HepG2 (cell line): ENCODE results near the gene RUSC1. TPM values are rescaled to one million over a fixed set of nuclear protein-coding genes. Genes with fewer than 3 reads are reported as not detected.

Experiments used
- ATAC-seq: fragments of 200-7000 bp; cut with Tn5 transposase; 3 replicates; pipeline ENCODE4 v1.9.1; 2020; ENCODE audit warnings: mild to moderate bottlenecking, moderate library complexity
- BruUV-seq: library from RNA; stranded (reverse); fragments of 400-500 nt; replicated peaks from 2 replicates; lab custom pipeline; 2021; lab: Mats Ljungman, UMichigan
- CTCF ChIA-PET: fragments of 300-600 bp; formaldehyde crosslinking; extraction: SDS; loops from one replicate; lab custom pipeline; 2021; ENCODE audit warnings: low total read pairs, inconsistent platforms, low intra/inter-chr PET ratio; lab: Yijun Ruan, JAX
- POLR2A ChIA-PET: fragments of 350-600 bp; sonication (Branson Sonifier 250); formaldehyde crosslinking; loops from one replicate; lab custom pipeline; 2020; ENCODE audit warnings: antibody characterized with exemption, inconsistent platforms; lab: Yijun Ruan, JAX
- DNase-seq: peaks from one replicate; pipeline ENCODE4 v3.0.0-alpha.2; 2015; ENCODE audit warnings: low spot score
- FAIRE-seq: peaks from 3 replicates; lab custom pipeline; 2011; peaks lifted over from hg19 to GRCh38; lab: Jason Lieb, UNC
- H2AFZ ChIP-seq: one replicate; pipeline ENCODE4 v1.6.1; 2011; ENCODE audit warnings: low read length, inconsistent platforms
- H3K27ac ChIP-seq: fragments of 300-600 bp; 3 replicates; pipeline ENCODE4 v1.8.0; 2011; ENCODE audit warnings: mixed run types, mild to moderate bottlenecking, mixed read lengths, low read length, inconsistent platforms; ENCODE audit not compliant: insufficient read depth; ENCODE audit errors: extremely low read length
- H3K27me3 ChIP-seq, 2 experiments: fragments of 200-600 bp in 1 of 2; 2 replicates in 1 of 2; 3 replicates in 1 of 2; pipeline versions ENCODE4 v1.6.0 to v1.8.0; 2011; ENCODE audit warnings: low read length in 2 of 2, mild to moderate bottlenecking in 2 of 2, moderate library complexity in 2 of 2, inconsistent platforms in 1 of 2; ENCODE audit not compliant: insufficient read depth in 2 of 2, control insufficient read depth in 1 of 2
- H3K36me3 ChIP-seq, 2 experiments: fragments of 200-600 bp in 1 of 2; replicated peaks in 1 of 2; 2 replicates in 1 of 2; 3 replicates in 1 of 2; pipeline versions ENCODE4 v1.5.1 to v1.8.0; 2011; ENCODE audit warnings: low read length in 2 of 2, inconsistent platforms in 1 of 2; ENCODE audit not compliant: insufficient read depth in 2 of 2, control insufficient read depth in 1 of 2
- H3K4me1 ChIP-seq: 2 replicates; pipeline ENCODE4 v1.5.1; 2012; ENCODE audit warnings: low read length, inconsistent platforms; ENCODE audit not compliant: insufficient read depth
- H3K4me2 ChIP-seq: 2 replicates; pipeline ENCODE4 v1.6.0; 2011; ENCODE audit warnings: low read depth, low read length, inconsistent platforms
- H3K4me3 ChIP-seq, 3 experiments: fragments of 200-600 bp in 1 of 3; sonication (generic), shearing (Covaris generic) in 1 of 3; replicated peaks in 1 of 3; 2 replicates each; pipeline ENCODE4 v1.5.1; 2011 to 2016; ENCODE audit warnings: low read length in 3 of 3, inconsistent platforms in 2 of 3, low read depth in 2 of 3, mild to moderate bottlenecking in 2 of 3, control low read depth in 1 of 3, mixed read lengths in 1 of 3; ENCODE audit not compliant: insufficient read depth in 1 of 3
- H3K79me2 ChIP-seq: one replicate; pipeline ENCODE4 v1.6.1; 2011; ENCODE audit warnings: low read length, inconsistent platforms; ENCODE audit not compliant: insufficient read depth
- H3K9ac ChIP-seq: 2 replicates; pipeline ENCODE4 v1.6.0; 2011; ENCODE audit warnings: mild to moderate bottlenecking, low read depth, low read length, inconsistent platforms; ENCODE audit not compliant: insufficient read depth
- H3K9me3 ChIP-seq: 2 replicates; pipeline ENCODE4 v1.5.1; 2012; ENCODE audit warnings: mild to moderate bottlenecking, low read length
- H4K20me1 ChIP-seq: 2 replicates; pipeline ENCODE4 v1.6.0; 2011; ENCODE audit warnings: inconsistent platforms, mild to moderate bottlenecking, low read length, moderate library complexity; ENCODE audit not compliant: insufficient read depth
- KMT2B ChIP-seq: IDR thresholded peaks from 2 replicates; pipeline ENCODE4 v1.6.1; 2016; ENCODE audit warnings: missing genetic modification reagents, missing compliant biosample characterization
- POGZ ChIP-seq: sonication (generic); formaldehyde crosslinking; IDR thresholded peaks from 2 replicates; pipeline ENCODE4 v1.4.0; 2020; ENCODE audit warnings: mild to moderate bottlenecking, missing genetic modification reagents
- WGBS: methylation state at CpG from one replicate; pipeline ENCODE4 v1.1.6; 2017; ENCODE audit warnings: low lambda C conversion rate; 5-methylcytosine and 5-hydroxymethylcytosine counted together
- in situ Hi-C: cut with HindIII; loops from 2 replicates; pipeline ENCODE4 v1.10.0; 2017; ENCODE audit warnings: low pct_unique_long_range_greater_than_20kb; ENCODE audit not compliant: extremely low pct_ligation_motif_present
- intact Hi-C: fragments of 100-400 bp; cut with micrococcal nuclease; formaldehyde crosslinking; loops from one replicate; pipeline ENCODE4 v1.10.0; 2022; ENCODE audit not compliant: unreplicated experiment
- polyA plus RNA-seq, 8 experiments: library from polyadenylated mRNA; depleted of rRNA in 3 of 8; stranded (reverse) in 7 of 8; unstranded in 1 of 8; fragments of >200 nt; fragmentation: Illumina TruSeq in 4 of 8; extraction: Trizol in 4 of 8; gene quantifications; 2 replicates each; pipeline versions ENCODE4 v1.2.1 to v1.2.3, GENCODE V29; 2011 to 2016; ENCODE audit warnings: low read depth in 4 of 8, missing spikeins in 1 of 8, mixed read lengths in 1 of 8; ENCODE audit not compliant: insufficient read depth in 1 of 8
- total RNA-seq, 5 experiments: library from RNA; depleted of rRNA; stranded (reverse); fragments of >200 nt; fragmentation: Illumina TruSeq; extraction: Trizol; gene quantifications; 2 replicates each; pipeline ENCODE4 v1.2.3, GENCODE V29; 2016; ENCODE audit warnings: low read depth in 1 of 5
- TF ChIP-seq, protein P1 (sequence below): IDR thresholded peaks from 2 replicates; pipeline ENCODE4 v1.6.1; 2016; ENCODE audit warnings: mild to moderate bottlenecking, missing biosample characterization, missing genetic modification reagents
- TF ChIP-seq, protein P2 (sequence below): sonication (generic); formaldehyde crosslinking; IDR thresholded peaks from 2 replicates; pipeline ENCODE4 v1.5.0; 2020; ENCODE audit warnings: missing genetic modification reagents, mild to moderate bottlenecking, borderline replicate concordance

Gene RUSC1
- total and polyA plus RNA-seq, 2 of the 13 experiments (the other 11 are each of a cell fraction or from before 2014, with no cell fraction given): 18.7 to 20.4 TPM

DNA sequence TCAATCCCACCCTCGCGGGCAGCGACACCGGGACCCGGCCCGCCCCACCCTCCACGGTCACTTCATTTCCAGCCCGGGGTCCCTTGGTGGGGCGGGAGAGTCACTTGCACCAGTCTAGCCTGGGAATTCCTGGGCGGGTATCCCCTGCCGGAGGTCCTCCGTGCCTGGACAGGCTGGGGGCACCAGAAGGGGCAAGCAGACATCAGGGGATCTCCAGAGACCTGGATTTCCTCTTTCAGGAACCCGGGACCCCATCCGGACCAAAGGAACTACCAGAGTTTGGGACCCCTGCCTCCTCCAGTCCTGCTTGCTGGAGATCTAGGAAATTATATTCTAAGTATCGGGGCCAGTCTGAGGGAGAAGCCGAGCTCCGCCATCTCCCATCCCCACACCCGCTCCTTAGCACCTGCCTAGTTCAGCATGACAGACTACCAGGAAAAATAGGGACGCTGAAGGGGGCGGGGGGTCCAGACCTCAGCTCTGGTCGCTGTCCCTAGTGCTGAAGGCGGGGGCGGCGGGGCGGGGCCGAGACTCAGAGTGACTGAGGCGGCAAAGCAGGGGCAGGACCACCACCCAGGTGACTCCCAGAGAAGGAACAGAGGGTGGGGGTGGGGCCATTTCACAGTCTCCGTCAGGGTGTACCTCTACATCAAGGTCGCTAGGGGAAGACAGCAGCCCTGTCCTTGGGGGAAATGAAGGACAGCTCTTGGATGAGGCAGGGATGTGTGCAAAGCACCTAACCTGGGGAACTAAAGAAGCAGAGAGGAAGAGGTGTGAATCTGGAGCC, 42.6 kb upstream of the RUSC1 start (continued):
- TF ChIP-seq KMT2B (CRISPR knock-in tag): peak; percentile 36; the same call in 1 of the 2 replicates

DNA sequence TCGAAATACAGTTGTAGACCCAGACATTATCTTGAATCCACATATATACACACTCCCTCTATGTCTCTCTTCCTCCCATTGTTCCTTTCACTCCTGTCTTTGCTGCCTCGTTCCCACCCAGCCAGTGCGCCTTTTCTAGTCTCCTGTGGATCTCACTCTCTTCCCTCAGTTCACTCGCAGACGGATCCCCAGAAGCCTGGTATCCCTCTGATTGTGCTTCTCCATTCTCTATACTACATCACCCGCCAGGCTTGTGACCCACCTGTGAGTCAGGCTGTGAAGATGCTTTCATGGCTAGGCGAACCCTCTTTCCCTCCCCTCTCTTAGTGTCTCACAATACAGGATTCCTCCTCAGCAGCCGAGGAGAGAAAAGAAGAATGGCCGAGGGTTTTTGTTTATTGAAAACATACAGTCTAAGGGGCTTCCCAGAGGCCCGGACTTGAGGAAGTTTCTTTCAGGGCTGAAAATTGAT, 42.0 kb upstream of the RUSC1 start:
- POLR2A ChIA-PET: interaction anchor here (1.1 to 1.4 kb wide), 3 partner anchors 22 to 45 kb away, joined by 3 to 6 read pairs (median 3); no protein-coding TSS in a partner anchor
- no peak for DNase-seq
- WGBS: 75% methylated on average over 10 of the region's 10 CpGs
- no peak overlapping the region for H2AFZ ChIP-seq
- no peaks in the 10 kb centered on the region; a peak in 1 of 5 replicates for H3K36me3 ChIP-seq
- no peak overlapping the region for H3K9ac ChIP-seq
- H3K27me3 ChIP-seq: no peaks in the 10 kb centered on the region; a peak in 1 of 5 replicates
- in situ Hi-C loops: loop anchor here (5.0 kb wide), 1 partner anchor 39 kb away; no protein-coding TSS in a partner anchor
- TF ChIP-seq POGZ (CRISPR knock-in tag): no peak
- TF ChIP-seq, protein P1, sequence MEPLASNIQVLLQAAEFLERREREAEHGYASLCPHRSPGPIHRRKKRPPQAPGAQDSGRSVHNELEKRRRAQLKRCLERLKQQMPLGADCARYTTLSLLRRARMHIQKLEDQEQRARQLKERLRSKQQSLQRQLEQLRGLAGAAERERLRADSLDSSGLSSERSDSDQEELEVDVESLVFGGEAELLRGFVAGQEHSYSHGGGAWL: no peak
- TF ChIP-seq, protein P2, sequence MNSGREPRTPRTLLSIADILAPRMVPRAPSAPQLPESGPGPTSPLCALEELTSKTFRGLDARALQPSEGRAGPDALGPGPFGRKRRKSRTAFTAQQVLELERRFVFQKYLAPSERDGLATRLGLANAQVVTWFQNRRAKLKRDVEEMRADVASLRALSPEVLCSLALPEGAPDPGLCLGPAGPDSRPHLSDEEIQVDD (CRISPR knock-in tag): no peak
- TF ChIP-seq, all 625 proteins: peak for 0
- intact Hi-C loops: loop anchor here (5.0 kb wide), 1 partner anchor 44 kb away; the partner anchor contains the start of gene RUSC1
- Histone ChIP-seq H3K9me3 (no peaks in the 10 kb centered on the region), H3K79me2 (no peaks in the 10 kb centered on the region), H3K27ac (no peak overlapping the region), H3K4me2 (peak overlapping the region; percentile 95), H3K4me3 (peak overlapping the region in 1 of 3 experiments; percentile 97; a peak in 3 of 6 replicates), H3K4me1 (peaks cover 39% of the 10 kb centered on the region), H4K20me1 (no peaks in the 10 kb centered on the region)
- FAIRE-seq (no peak), ATAC-seq (no peak)
- BruUV-seq: TSS peak; percentile 51
- CTCF ChIA-PET: interaction anchor here (2.1 to 2.4 kb wide), 2 partner anchors 29 to 45 kb away, joined by 21 to 35 read pairs; partner anchors contain the start of gene FDPS
